ENCODE measurements around the gene ARF3.
A peak's percentile ranks its signal among the peaks of the same experiment; 100 is the strongest.

The ARF3 gene

GRCh38 chr12:48977290-48978281 is 20.3 kb upstream of the ARF3 start:
- H3K4me3 ChIP-seq (ENCODE audit: low read depth, low read length), result no peak overlapping the region
- peak; percentile 71 for TF ChIP-seq CTCF (IDR thresholded peaks at IDR 0.05; ENCODE audit: low read depth, low read length, missing control alignments)
- no peak for DNase-seq (ENCODE audit: low read depth)
- in situ Hi-C loops (cut with HindIII; ENCODE audit: low sequenced_read_pairs), result no loop called here

- DNase-seq (ENCODE audit: low read depth), result no peak
- peak; percentile 52 for TF ChIP-seq CTCF (IDR thresholded peaks at IDR 0.05; ENCODE audit: low read depth, low read length, missing control alignments)
- in situ Hi-C loops (cut with HindIII; ENCODE audit: low sequenced_read_pairs), result no loop called here
- no peak overlapping the region for H3K4me3 ChIP-seq (ENCODE audit: low read depth, low read length)
These were observed 16.8 kb upstream of the ARF3 start for GRCh38 chr12:48973941-48974673.

GRCh38 chr12:48973531-48973930 is 16.2 kb upstream of the ARF3 start:
- no peak for DNase-seq (ENCODE audit: low read depth)
- no peak overlapping the region for H3K4me3 ChIP-seq (ENCODE audit: low read depth, low read length)
- in situ Hi-C loops (cut with HindIII; ENCODE audit: low sequenced_read_pairs), result no loop called here
- no peak for TF ChIP-seq CTCF (IDR thresholded peaks at IDR 0.05; ENCODE audit: low read depth, low read length, missing control alignments)

- no peak for DNase-seq (ENCODE audit: low read depth)
- no peak for TF ChIP-seq CTCF (IDR thresholded peaks at IDR 0.05; ENCODE audit: low read depth, low read length, missing control alignments)
- H3K4me3 ChIP-seq (ENCODE audit: low read depth, low read length), result no peak overlapping the region
- in situ Hi-C loops (cut with HindIII; ENCODE audit: low sequenced_read_pairs), result no loop called here
These were observed 15.7 kb upstream of the ARF3 start for GRCh38 chr12:48972952-48973483.

GRCh38 chr12:48972213-48972951 is 15.1 kb upstream of the ARF3 start:
- H3K4me3 ChIP-seq (ENCODE audit: low read depth, low read length), result no peak overlapping the region
- in situ Hi-C loops (cut with HindIII; ENCODE audit: low sequenced_read_pairs), result no loop called here
- no peak for DNase-seq (ENCODE audit: low read depth)
- TF ChIP-seq CTCF (IDR thresholded peaks at IDR 0.05; ENCODE audit: low read depth, low read length, missing control alignments), result no peak
